HEK293 (cell line): Measurements from ENCODE around the gene ARHGAP21.
"Not testable (repeated sequence)": the region's sequence is repeated elsewhere in the genome, so short reads cannot be mapped to it uniquely, and the experiment has no call there.

Source experiments
- ATF2 ChIP-seq: fragments of 450-650 bp; formaldehyde crosslinking; IDR thresholded peaks from 2 replicates; pipeline ENCODE4 v1.5.1; 2016; ENCODE audit warnings: missing biosample characterization, missing genetic modification characterization, low read depth
- CTCF ChIP-seq: fragments of 450-650 bp; formaldehyde crosslinking; IDR thresholded peaks from 2 replicates; pipeline ENCODE4 v1.5.1; 2016; ENCODE audit warnings: missing biosample characterization, missing genetic modification characterization
- TSHZ1 ChIP-seq: fragments of 450-650 bp; formaldehyde crosslinking; IDR thresholded peaks from 2 replicates; pipeline ENCODE4 v1.5.1; 2016; ENCODE audit warnings: missing biosample characterization, missing genetic modification characterization, borderline replicate concordance
- YY1 ChIP-seq: fragments of 450-650 bp; formaldehyde crosslinking; IDR thresholded peaks from 2 replicates; pipeline ENCODE4 v1.5.1; 2018; ENCODE audit warnings: missing biosample characterization, missing genetic modification characterization
- ZBTB17 ChIP-seq: fragments of 450-650 bp; formaldehyde crosslinking; IDR thresholded peaks from 2 replicates; pipeline ENCODE4 v1.5.1; 2016; ENCODE audit warnings: missing biosample characterization, missing genetic modification characterization
- ZFHX2 ChIP-seq: fragments of 450-650 bp; formaldehyde crosslinking; conservative IDR thresholded peaks from 2 replicates; pipeline ENCODE4 v1.5.1; 2016; ENCODE audit warnings: missing biosample characterization, missing genetic modification characterization
- ZNF112 ChIP-seq: fragments of 450-650 bp; formaldehyde crosslinking; IDR thresholded peaks from 2 replicates; pipeline ENCODE4 v1.5.0; 2017; ENCODE audit warnings: missing biosample characterization, missing genetic modification characterization
- ZNF148 ChIP-seq: fragments of 450-650 bp; formaldehyde crosslinking; IDR thresholded peaks from 2 replicates; pipeline ENCODE4 v1.5.0; 2017; ENCODE audit warnings: missing biosample characterization, missing genetic modification characterization, borderline replicate concordance
- ZNF24 ChIP-seq: fragments of 450-650 bp; formaldehyde crosslinking; IDR thresholded peaks from 2 replicates; pipeline ENCODE4 v1.5.1; 2016; ENCODE audit warnings: missing biosample characterization, missing genetic modification characterization
- ZNF510 ChIP-seq: fragments of 450-650 bp; formaldehyde crosslinking; IDR thresholded peaks from 2 replicates; pipeline ENCODE4 v1.5.1; 2018; ENCODE audit warnings: mild to moderate bottlenecking, missing genetic modification characterization, missing biosample characterization; ENCODE audit not compliant: insufficient replicate concordance
- ZNF624 ChIP-seq: fragments of 450-650 bp; formaldehyde crosslinking; IDR thresholded peaks from 2 replicates; pipeline ENCODE4 v1.5.1; 2017; ENCODE audit warnings: missing biosample characterization, missing genetic modification characterization
- ZNF626 ChIP-seq: fragments of 450-650 bp; sonication (Bioruptor Pico); formaldehyde crosslinking; IDR thresholded peaks from 2 replicates; pipeline ENCODE4 v1.5.1; 2018; ENCODE audit warnings: missing biosample characterization, missing genetic modification characterization, inconsistent platforms
- ZNF777 ChIP-seq: fragments of 450-650 bp; formaldehyde crosslinking; IDR thresholded peaks from 2 replicates; pipeline ENCODE4 v1.5.1; 2017; ENCODE audit warnings: missing biosample characterization, missing genetic modification characterization, borderline replicate concordance

GRCh38 chr10:24658319-24658718 is 65.4 kb downstream of the ARHGAP21 start:
- TF ChIP-seq CTCF (tag by site-specific recombination); YY1; ZNF510 (tag by site-specific recombination); ZBTB17 (tag by site-specific recombination); ATF2 (tag by site-specific recombination); ZNF24; ZNF148 (tag by site-specific recombination); ZNF112; TSHZ1; ZNF626; ZNF624 (tag by site-specific recombination); ZFHX2 (tag by site-specific recombination); ZNF777 (tag by site-specific recombination): not testable (repeated sequence)
